GM12878 (cell line): ENCODE measurements around the gene APOA5. TPM values are rescaled to one million over a fixed set of nuclear protein-coding genes. Genes with fewer than 3 reads are reported as not detected.

ENCODE experiments used
- ATAC-seq: fragments of 200-7000 bp; cut with Tn5 transposase; 3 replicates; pipeline ENCODE4 v1.9.1; 2020; ENCODE audit warnings: mild to moderate bottlenecking, moderate library complexity
- BruUV-seq: library from RNA; stranded (reverse); fragments of 400-500 nt; replicated peaks from 2 replicates; lab custom pipeline; 2021; lab: Mats Ljungman, UMichigan
- CTCF ChIA-PET: fragments of 300-600 bp; sonication (Branson Sonifier 250); formaldehyde crosslinking; extraction: SDS; loops from one replicate; lab custom pipeline; 2021; ENCODE audit warnings: inconsistent platforms; lab: Yijun Ruan, JAX
- POLR2A ChIA-PET: fragments of 350-600 bp; formaldehyde crosslinking; extraction: SDS; loops from one replicate; lab custom pipeline; 2021; ENCODE audit warnings: inconsistent platforms; lab: Charles Lee
- RAD21 ChIA-PET: fragments of 300-600 bp; sonication (Branson Sonifier 250); formaldehyde crosslinking; loops from one replicate; lab custom pipeline; 2023; ENCODE audit warnings: antibody characterized with exemption; ENCODE audit not compliant: unreplicated experiment; lab: Charles Lee
- SMC1A ChIA-PET: fragments of 300-600 bp; sonication (Branson Sonifier 250); formaldehyde crosslinking; loops from one replicate; lab custom pipeline; 2023; ENCODE audit not compliant: unreplicated experiment, uncharacterized antibody; lab: Charles Lee
- DNase-seq: peaks from one replicate; pipeline ENCODE4 v3.0.0-alpha.2; 2011; ENCODE audit warnings: low read depth, low spot score
- FAIRE-seq: peaks from 3 replicates; lab custom pipeline; 2011; peaks lifted over from hg19 to GRCh38; lab: Jason Lieb, UNC
- H2AFZ ChIP-seq: 2 replicates; pipeline ENCODE4 v1.6.0; 2011; ENCODE audit warnings: low read depth, low read length, control low read depth; ENCODE audit not compliant: control insufficient read depth
- H3K27ac ChIP-seq: 2 replicates; pipeline ENCODE4 v1.5.1; 2011; ENCODE audit warnings: control low read depth; ENCODE audit not compliant: control insufficient read depth, insufficient read depth
- H3K27me3 ChIP-seq, 2 experiments: replicated peaks in 1 of 2; 2 replicates each; pipeline versions ENCODE4 v1.6.0 to v1.6.1; 2011; ENCODE audit warnings: low read length in 1 of 2; ENCODE audit not compliant: control insufficient read depth in 2 of 2, insufficient read depth in 2 of 2
- H3K36me3 ChIP-seq, 2 experiments: 2 replicates each; pipeline ENCODE4 v1.5.1; 2011; ENCODE audit warnings: low read length in 1 of 2; ENCODE audit not compliant: control insufficient read depth in 2 of 2, insufficient read depth in 2 of 2
- H3K4me1 ChIP-seq: 2 replicates; pipeline ENCODE4 v1.6.1; 2011; ENCODE audit warnings: mild to moderate bottlenecking, low read length, moderate library complexity, mixed read lengths; ENCODE audit not compliant: control insufficient read depth, insufficient read depth
- H3K4me2 ChIP-seq: 2 replicates; pipeline ENCODE4 v1.6.0; 2011; ENCODE audit warnings: control low read depth; ENCODE audit not compliant: control insufficient read depth, insufficient read depth
- H3K4me3 ChIP-seq: fragments of 200-600 bp; sonication (generic); 2 replicates; pipeline ENCODE4 v1.5.1; 2016
- H3K79me2 ChIP-seq: 2 replicates; pipeline ENCODE4 v1.6.0; 2011; ENCODE audit warnings: low read length; ENCODE audit not compliant: control insufficient read depth, insufficient read depth
- H3K9ac ChIP-seq: 2 replicates; pipeline ENCODE4 v1.8.0; 2011; ENCODE audit warnings: low read length, control low read depth, mixed read lengths; ENCODE audit not compliant: control insufficient read depth, insufficient read depth
- H3K9me3 ChIP-seq: replicated peaks from 3 replicates; pipeline ENCODE4 v1.5.1; 2011; ENCODE audit warnings: mild to moderate bottlenecking, low read length; ENCODE audit not compliant: control insufficient read depth, insufficient read depth
- H4K20me1 ChIP-seq: 2 replicates; pipeline ENCODE4 v1.6.0; 2011; ENCODE audit not compliant: control insufficient read depth, insufficient read depth
- CHD2 ChIP-seq: IDR thresholded peaks from 2 replicates; pipeline ENCODE4 v1.6.1; 2011; ENCODE audit warnings: low read depth, low read length, improper control_type of control experiment, borderline replicate concordance
- DPF2 ChIP-seq: fragments of 450-650 bp; IDR thresholded peaks from 2 replicates; pipeline ENCODE4 v1.6.1; 2017; ENCODE audit warnings: mild to moderate bottlenecking
- IRF4 ChIP-seq: IDR thresholded peaks from 2 replicates; pipeline ENCODE4 v1.6.1; 2011; ENCODE audit warnings: low read depth, low read length
- JUNB ChIP-seq: IDR thresholded peaks from 2 replicates; pipeline ENCODE4 v1.6.1; 2016; ENCODE audit warnings: antibody characterized with exemption, mild to moderate bottlenecking
- KLF5 ChIP-seq: fragments of 450-650 bp; IDR thresholded peaks from 2 replicates; pipeline ENCODE4 v1.6.1; 2014; ENCODE audit warnings: mild to moderate bottlenecking; ENCODE audit not compliant: partially characterized antibody
- MYC ChIP-seq: IDR thresholded peaks from 2 replicates; pipeline ENCODE4 v1.6.1; 2011; ENCODE audit warnings: mild to moderate bottlenecking, low read length, moderate library complexity, inconsistent platforms; ENCODE audit not compliant: insufficient read depth, insufficient replicate concordance, insufficient read length, severe bottlenecking
- NFYB ChIP-seq: IDR thresholded peaks from 2 replicates; pipeline ENCODE4 v1.6.1; 2011; ENCODE audit warnings: low read depth, mild to moderate bottlenecking, low read length, improper control_type of control experiment, moderate library complexity; ENCODE audit not compliant: insufficient read depth
- RAD21 ChIP-seq: IDR thresholded peaks from 2 replicates; pipeline ENCODE4 v1.6.1; 2011; ENCODE audit warnings: mild to moderate bottlenecking, low read depth, low read length, moderate library complexity; ENCODE audit not compliant: insufficient read depth
- RBBP5 ChIP-seq: fragments of 200-600 bp; sonication (generic); conservative IDR thresholded peaks from 2 replicates; pipeline ENCODE4 v1.6.1; 2016
- SREBF1 ChIP-seq: IDR thresholded peaks from 2 replicates; pipeline ENCODE4 v1.6.1; 2012; ENCODE audit warnings: mild to moderate bottlenecking, low read length
- SRF ChIP-seq, 2 experiments: IDR thresholded peaks; 2 replicates each; pipeline ENCODE4 v1.6.1; 2011; ENCODE audit warnings: low read depth in 2 of 2, low read length in 2 of 2, mild to moderate bottlenecking in 1 of 2, moderate library complexity in 1 of 2
- ZNF622 ChIP-seq: fragments of 450-650 bp; IDR thresholded peaks from 2 replicates; pipeline ENCODE4 v1.6.1; 2017; ENCODE audit warnings: mild to moderate bottlenecking, inconsistent platforms
- WGBS: methylation state at CpG from one replicate; pipeline ENCODE4 v1.1.6; 2016; ENCODE audit warnings: low lambda C conversion rate; ENCODE audit not compliant: insufficient replicate concordance, insufficient coverage; ENCODE audit errors: missing lambda C conversion rate; 5-methylcytosine and 5-hydroxymethylcytosine counted together
- in situ Hi-C: fragments of 300-500 bp; cut with MboI; formaldehyde crosslinking; loops from 9 replicates; pipeline ENCODE4 v1.14.3; 2018; ENCODE audit warnings: mixed read lengths
- intact Hi-C: fragments of 100-400 bp; cut with micrococcal nuclease; formaldehyde crosslinking; loops from one replicate; pipeline ENCODE4 v1.14.2; 2022; ENCODE audit not compliant: unreplicated experiment
- polyA plus RNA-seq, 11 experiments: library from polyadenylated mRNA; depleted of rRNA in 4 of 11; unstranded in 6 of 11; stranded (reverse) in 5 of 11; fragments of >200 nt; fragmentation: Nextera tagmentation in 4 of 11; fragmentation: Illumina TruSeq in 1 of 11; extraction: Ambion mirVana in 4 of 11; extraction: Trizol in 1 of 11; gene quantifications; 1 replicate in 1 of 11; 2 replicates in 10 of 11; pipeline versions ENCODE4 v1.2.1 to v1.2.3, GENCODE V29; 2011 to 2016; ENCODE audit warnings: inconsistent platforms in 2 of 11, missing spikeins in 2 of 11, low read depth in 1 of 11
- total RNA-seq, 4 experiments: library from RNA; depleted of rRNA in 3 of 4; stranded (reverse); fragments of >200 nt in 3 of 4; fragmentation: Illumina TruSeq in 1 of 4; extraction: Trizol in 1 of 4; gene quantifications; 2 replicates each; pipeline versions ENCODE4 v1.2.1 to v1.2.3, GENCODE V29; 2013 to 2021
- TF ChIP-seq, protein P1 (sequence below): IDR thresholded peaks from 2 replicates; pipeline ENCODE4 v1.6.1; 2011; ENCODE audit warnings: low read depth, mild to moderate bottlenecking, low read length, moderate library complexity, borderline replicate concordance; ENCODE audit errors: extremely low read depth

APOA5 gene
- total and polyA plus RNA-seq, 10 of the 15 experiments (the other 5 are each of a cell fraction or from before 2014, with no cell fraction given), result 0.15 TPM; not detected in 9

DNA sequence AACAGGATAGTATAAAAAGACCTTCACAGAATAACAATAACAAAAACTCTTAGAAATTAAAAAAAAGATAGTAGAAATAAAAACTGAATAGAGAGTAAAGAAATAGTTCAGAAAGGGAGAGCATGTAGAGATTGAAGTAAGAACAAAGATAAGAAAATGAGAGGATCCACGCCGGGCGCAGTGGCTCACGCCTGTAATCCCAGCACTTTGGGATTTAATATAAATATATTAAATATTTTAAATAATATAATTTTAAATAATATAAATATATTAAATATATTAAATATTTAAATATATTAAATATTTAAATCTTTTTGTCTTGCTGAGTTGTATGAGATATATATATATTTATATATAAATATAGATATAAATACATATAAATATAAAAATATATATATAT is 20.4 kb upstream of the APOA5 start:
- ATAC-seq (no peak), FAIRE-seq (no peak), DNase-seq (no peak)
- Histone ChIP-seq H3K4me1 (no peaks in the 10 kb centered on the region), H3K79me2 (no peaks in the 10 kb centered on the region), H3K4me2 (no peak overlapping the region), H4K20me1 (no peaks in the 10 kb centered on the region), H2AFZ (no peak overlapping the region), H3K27me3 (no peaks in the 10 kb centered on the region), H3K4me3 (no peak overlapping the region), H3K9ac (no peak overlapping the region), H3K9me3 (no peaks in the 10 kb centered on the region), H3K27ac (no peak overlapping the region), H3K36me3 (no peaks in the 10 kb centered on the region)
- TF ChIP-seq NFYB (no peak), JUNB (no peak), SRF (IDR thresholded peaks at IDR 0.05; ENCODE audit: low read depth in 2 of 2, low read length in 2 of 2) (no peak), RBBP5 (no peak), MYC (no peak), ZNF622 (no peak), SREBF1 (no peak), KLF5 (no peak), CHD2 (no peak), IRF4 (no peak), RAD21 (no peak), DPF2 (no peak)
- TF ChIP-seq, protein P1, sequence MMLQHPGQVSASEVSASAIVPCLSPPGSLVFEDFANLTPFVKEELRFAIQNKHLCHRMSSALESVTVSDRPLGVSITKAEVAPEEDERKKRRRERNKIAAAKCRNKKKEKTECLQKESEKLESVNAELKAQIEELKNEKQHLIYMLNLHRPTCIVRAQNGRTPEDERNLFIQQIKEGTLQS, result no peak
- ChIA-PET SMC1A (interaction anchor here (1.2 kb wide), 1 partner anchor 24 kb away, joined by 3 read pairs; no protein-coding TSS in a partner anchor), CTCF (interaction anchor here (1.0 to 2.1 kb wide), 3 partner anchors 22 to 25 kb away, joined by 3 to 12 read pairs (median 11); partner anchors contain the start of genes APOA5 and ZPR1), RAD21 (no interaction called here), POLR2A (interaction anchor here (0.5 kb wide), 1 partner anchor 133 kb away, joined by 3 read pairs; no protein-coding TSS in a partner anchor)
- WGBS, result 92% methylated on average over 4 of the region's 4 CpGs
- intact Hi-C loops, result no loop called here
- in situ Hi-C loops, result no loop called here
- no TSS peak for BruUV-seq
